HepG2 (cell line): ENCODE data around the gene LRP5. TPM values are rescaled to one million over a fixed set of nuclear protein-coding genes. Genes with fewer than 3 reads are reported as not detected.
A peak's percentile ranks its signal among the peaks of the same experiment; 100 is the strongest.

ENCODE experiments used
- BCL3 ChIP-seq: sonication (generic); formaldehyde crosslinking; IDR thresholded peaks from 2 replicates; pipeline ENCODE4 v1.5.1; 2020; ENCODE audit warnings: mild to moderate bottlenecking, missing genetic modification reagents, moderate library complexity
- HNF1A ChIP-seq, 2 experiments: sonication (generic) in 1 of 2; formaldehyde crosslinking in 1 of 2; IDR thresholded peaks; 2 replicates each; pipeline versions ENCODE4 v1.4.0 to v1.6.1; 2016 to 2020; ENCODE audit warnings: borderline replicate concordance in 1 of 2, low read depth in 1 of 2, mild to moderate bottlenecking in 1 of 2, missing genetic modification reagents in 1 of 2
- JARID2 ChIP-seq: sonication (generic); formaldehyde crosslinking; IDR thresholded peaks from 2 replicates; pipeline ENCODE4 v1.8.1; 2023; ENCODE audit warnings: missing genetic modification reagents, inconsistent platforms; ENCODE audit not compliant: insufficient replicate concordance
- NCOA5 ChIP-seq: sonication (generic); formaldehyde crosslinking; IDR thresholded peaks from 2 replicates; pipeline ENCODE4 v1.4.0; 2020; ENCODE audit warnings: missing genetic modification reagents
- SMARCE1 ChIP-seq: fragments of 450-650 bp; IDR thresholded peaks from 2 replicates; pipeline ENCODE4 v1.6.1; 2017; ENCODE audit warnings: borderline replicate concordance
- ZBTB40 ChIP-seq, 2 experiments: fragments of 450-650 bp in 1 of 2; sonication (generic) in 1 of 2; formaldehyde crosslinking in 1 of 2; IDR thresholded peaks; 2 replicates each; pipeline versions ENCODE4 v1.6.1 to v1.8.0; 2016 to 2022; ENCODE audit warnings: antibody characterized with exemption in 1 of 2, mild to moderate bottlenecking in 1 of 2, missing genetic modification reagents in 1 of 2
- ZKSCAN8 ChIP-seq: IDR thresholded peaks from 2 replicates; pipeline ENCODE4 v1.6.1; 2016; ENCODE audit warnings: borderline replicate concordance, missing genetic modification reagents, missing compliant biosample characterization
- ZNF136 ChIP-seq: sonication (generic); formaldehyde crosslinking; IDR thresholded peaks from 2 replicates; pipeline ENCODE4 v1.8.1; 2022; ENCODE audit warnings: low read depth, mild to moderate bottlenecking, moderate library complexity, missing genetic modification reagents
- polyA plus RNA-seq, 8 experiments: library from polyadenylated mRNA; depleted of rRNA in 3 of 8; stranded (reverse) in 7 of 8; unstranded in 1 of 8; fragments of >200 nt; fragmentation: Illumina TruSeq in 4 of 8; extraction: Trizol in 4 of 8; gene quantifications; 2 replicates each; pipeline versions ENCODE4 v1.2.1 to v1.2.3, GENCODE V29; 2011 to 2016; ENCODE audit warnings: low read depth in 4 of 8, missing spikeins in 1 of 8, mixed read lengths in 1 of 8; ENCODE audit not compliant: insufficient read depth in 1 of 8
- total RNA-seq, 5 experiments: library from RNA; depleted of rRNA; stranded (reverse); fragments of >200 nt; fragmentation: Illumina TruSeq; extraction: Trizol; gene quantifications; 2 replicates each; pipeline ENCODE4 v1.2.3, GENCODE V29; 2016; ENCODE audit warnings: low read depth in 1 of 5
- TF ChIP-seq, protein P1 (sequence below): sonication (generic); formaldehyde crosslinking; conservative IDR thresholded peaks from 2 replicates; pipeline ENCODE4 v1.8.0; 2022; ENCODE audit warnings: missing genetic modification reagents

Gene LRP5
- total and polyA plus RNA-seq, 2 of the 13 experiments (the other 11 are each of a cell fraction or from before 2014, with no cell fraction given), result 40.4 to 64.0 TPM

DNA sequence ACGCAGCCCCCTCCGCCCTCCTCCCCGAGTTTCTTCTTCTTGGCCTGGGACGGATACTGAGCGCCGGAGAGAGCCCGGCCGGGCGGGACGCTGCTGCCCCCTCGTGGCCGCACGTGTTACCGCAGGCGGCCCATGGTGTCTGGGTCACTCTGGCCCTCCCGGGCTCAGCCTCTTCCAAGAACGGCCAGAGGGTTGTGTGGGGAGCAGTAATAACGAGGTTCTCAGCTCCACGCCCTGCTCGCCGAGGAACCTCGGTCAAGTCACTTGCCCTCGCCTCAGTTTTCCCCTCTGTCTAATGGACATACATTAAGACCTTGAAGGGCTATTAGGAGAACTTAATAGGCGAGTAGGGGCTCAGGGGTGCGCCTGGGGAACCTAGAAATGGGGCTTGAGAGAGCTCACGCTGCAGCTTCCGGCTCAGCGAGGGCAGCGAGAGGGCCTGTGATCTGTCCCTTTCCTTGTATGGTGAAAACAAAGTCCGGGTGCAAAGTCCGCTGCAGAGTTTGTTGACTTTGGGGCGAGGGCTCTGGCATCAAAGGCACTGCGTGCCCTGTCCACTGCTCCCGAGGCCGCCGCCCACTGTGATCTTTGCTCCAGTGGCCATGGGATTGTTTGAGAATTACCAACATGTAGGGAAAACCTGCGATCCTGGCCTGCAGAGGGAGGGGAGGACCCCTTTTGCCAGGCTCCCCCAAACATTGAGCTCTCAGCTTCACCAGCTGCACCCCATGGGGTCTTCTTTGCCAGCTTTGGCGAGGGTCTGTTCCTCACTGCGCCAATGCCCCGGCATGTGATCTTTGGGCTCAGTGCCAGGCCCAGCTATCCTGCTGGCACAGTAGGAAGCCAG, 14.4 kb upstream of the LRP5 start (continued):
- TF ChIP-seq ZKSCAN8 (CRISPR knock-in tag) (peak; percentile 87), NCOA5 (CRISPR knock-in tag) (peak; percentile 11; the same call in 1 of the 2 replicates), HNF1A (IDR thresholded peaks at IDR 0.05; ENCODE audit: low read depth) (peak; percentile 58; the same call in 1 of the 2 replicates), HNF1A (CRISPR knock-in tag; IDR thresholded peaks at IDR 0.05; ENCODE audit: borderline replicate concordance) (peak; percentile 79; the same call in 1 of the 2 replicates), ZBTB40 (IDR thresholded peaks at IDR 0.05) (no peak), ZBTB40 (CRISPR knock-in tag; IDR thresholded peaks at IDR 0.05) (peak; percentile 86; the same call in 1 of the 2 replicates), BCL3 (CRISPR knock-in tag) (peak; percentile 80; the same call in 1 of the 2 replicates), SMARCE1 (no peak), JARID2 (CRISPR knock-in tag) (no peak), ZNF136 (CRISPR knock-in tag) (peak; percentile 80)
- TF ChIP-seq, protein P1, sequence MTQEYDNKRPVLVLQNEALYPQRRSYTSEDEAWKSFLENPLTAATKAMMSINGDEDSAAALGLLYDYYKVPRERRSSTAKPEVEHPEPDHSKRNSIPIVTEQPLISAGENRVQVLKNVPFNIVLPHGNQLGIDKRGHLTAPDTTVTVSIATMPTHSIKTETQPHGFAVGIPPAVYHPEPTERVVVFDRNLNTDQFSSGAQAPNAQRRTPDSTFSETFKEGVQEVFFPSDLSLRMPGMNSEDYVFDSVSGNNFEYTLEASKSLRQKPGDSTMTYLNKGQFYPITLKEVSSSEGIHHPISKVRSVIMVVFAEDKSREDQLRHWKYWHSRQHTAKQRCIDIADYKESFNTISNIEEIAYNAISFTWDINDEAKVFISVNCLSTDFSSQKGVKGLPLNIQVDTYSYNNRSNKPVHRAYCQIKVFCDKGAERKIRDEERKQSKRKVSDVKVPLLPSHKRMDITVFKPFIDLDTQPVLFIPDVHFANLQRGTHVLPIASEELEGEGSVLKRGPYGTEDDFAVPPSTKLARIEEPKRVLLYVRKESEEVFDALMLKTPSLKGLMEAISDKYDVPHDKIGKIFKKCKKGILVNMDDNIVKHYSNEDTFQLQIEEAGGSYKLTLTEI (CRISPR knock-in tag), result no peak
